PC-9 (cell line): Measurements from ENCODE around the gene E2F8.

Experiments used
- CTCF ChIP-seq: fragments of 200-600 bp; sonication (generic); conservative IDR thresholded peaks from 2 replicates; pipeline ENCODE4 v1.6.1; 2017; ENCODE audit warnings: mixed run types, antibody characterized with exemption, mild to moderate bottlenecking, moderate library complexity
- EZH2 ChIP-seq: fragments of 200-600 bp; sonication (generic); IDR thresholded peaks from 2 replicates; pipeline ENCODE4 v1.8.0; 2017; ENCODE audit warnings: antibody characterized with exemption, low read depth

- TF ChIP-seq CTCF (no peak), EZH2 (no peak)
Observed at GRCh38 chr11:19220903-19221724, 19.6 kb downstream of the E2F8 start.
